Measurements from ENCODE around the gene TAB3.

TAB3 gene

DNA sequence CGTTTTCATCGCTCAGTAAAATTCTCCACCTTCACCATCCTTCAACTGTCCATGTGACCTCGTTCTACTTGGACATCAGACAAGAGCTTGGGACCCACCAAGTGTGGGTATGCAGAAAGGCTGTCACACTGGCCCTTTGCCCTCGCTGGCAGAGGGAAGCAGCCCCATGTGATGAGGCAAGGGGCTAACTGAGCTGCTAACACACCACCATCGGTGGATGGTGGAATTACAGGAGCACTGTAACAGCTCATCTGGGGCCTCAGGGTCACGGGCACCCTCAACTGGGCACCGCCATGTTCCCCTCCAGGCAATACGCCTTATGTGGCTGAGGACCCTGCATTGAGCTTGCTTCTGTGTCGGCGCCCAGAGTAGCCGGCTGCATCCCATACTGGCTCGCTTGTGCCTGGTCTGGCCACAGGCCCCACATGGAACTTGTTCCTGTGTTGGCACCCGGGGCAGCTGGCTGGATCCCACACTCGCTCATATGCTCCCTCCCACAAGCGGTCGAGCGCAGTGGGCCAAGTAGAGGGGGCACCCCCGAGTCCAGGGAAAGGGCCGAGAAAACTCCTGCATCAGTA lies 109.5 kb downstream of the TAB3 start:
- POLR2A ChIA-PET: no interaction called here
- Histone ChIP-seq H3K27ac (ENCODE audit: insufficient read depth in 1 of 2, low read depth in 1 of 2, low read length in 2 of 2, poor library complexity in 1 of 2, severe bottlenecking in 2 of 2) (no peak overlapping the region), H3K27me3 (replicated peaks in 2 of 5; ENCODE audit: control insufficient read depth in 4 of 5, insufficient read depth in 5 of 5, low read length in 4 of 5) (no peaks in the 10 kb centered on the region), H3K4me3 (ENCODE audit: control insufficient read depth in 1 of 7, extremely low read depth in 1 of 7, insufficient read depth in 4 of 7, low read depth in 2 of 7, low read length in 6 of 7) (no peak overlapping the region), H3K9me3 (ENCODE audit: control extremely low read depth in 1 of 5, control insufficient read depth in 4 of 5, insufficient read depth in 2 of 5, low read depth in 1 of 5, low read length in 4 of 5) (peaks cover 0 to 2% (median 0%) of the 10 kb centered on the region in 5 experiments), H3K4me1 (ENCODE audit: control extremely low read depth in 1 of 4, control insufficient read depth in 4 of 4, insufficient read depth in 4 of 4, low read length in 3 of 4) (no peaks in the 10 kb centered on the region), H3K36me3 (ENCODE audit: control insufficient read depth in 4 of 4, insufficient read depth in 4 of 4, low read length in 3 of 4) (no peaks in the 10 kb centered on the region)
- CTCF ChIA-PET: no interaction called here
- no peak for DNase-seq
- WGBS (ENCODE audit: insufficient coverage): 84% methylated on average over 13 of the region's 19 CpGs

DNA sequence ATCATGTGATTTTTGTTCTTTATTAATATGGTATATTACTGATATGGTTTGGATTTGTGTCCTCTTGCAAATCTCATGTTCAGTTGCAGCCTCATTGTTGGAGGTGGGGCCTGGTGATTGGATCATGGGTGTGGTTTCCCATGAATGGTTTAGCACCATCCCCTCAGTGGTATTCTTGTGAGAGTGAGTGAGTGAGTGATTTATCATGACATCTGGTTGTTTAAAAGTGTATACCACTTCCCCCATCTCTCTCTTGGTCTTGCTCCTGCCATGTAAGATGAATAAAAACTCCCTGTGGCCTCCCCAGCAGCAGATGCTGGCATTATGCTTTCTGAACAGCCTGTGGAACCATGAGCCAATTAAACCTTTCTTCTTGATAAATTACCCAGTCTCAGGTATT lies 111.5 kb downstream of the TAB3 start:
- CTCF ChIA-PET: no interaction called here
- DNase-seq: no peak

More for the DNA sequence above, 111.5 kb downstream of the TAB3 start:
- POLR2A ChIA-PET: no interaction called here
- no peak overlapping the region for H3K4me3 ChIP-seq (ENCODE audit: control insufficient read depth in 1 of 7, extremely low read depth in 1 of 7, insufficient read depth in 4 of 7, low read depth in 2 of 7, low read length in 6 of 7)
- no peaks in the 10 kb centered on the region for H3K4me1 ChIP-seq (ENCODE audit: control extremely low read depth in 1 of 4, control insufficient read depth in 4 of 4, insufficient read depth in 4 of 4, low read length in 3 of 4)
- no peaks in the 10 kb centered on the region for H3K27me3 ChIP-seq (replicated peaks in 2 of 5; ENCODE audit: control insufficient read depth in 4 of 5, insufficient read depth in 5 of 5, low read length in 4 of 5)
- no peaks in the 10 kb centered on the region for H3K36me3 ChIP-seq (ENCODE audit: control insufficient read depth in 4 of 4, insufficient read depth in 4 of 4, low read length in 3 of 4)
- H3K27ac ChIP-seq (ENCODE audit: insufficient read depth in 1 of 2, low read depth in 1 of 2, low read length in 2 of 2, poor library complexity in 1 of 2, severe bottlenecking in 2 of 2): no peak overlapping the region
- H3K9me3 ChIP-seq (ENCODE audit: control extremely low read depth in 1 of 5, control insufficient read depth in 4 of 5, insufficient read depth in 2 of 5, low read depth in 1 of 5, low read length in 4 of 5): peaks cover 0 to 2% (median 0%) of the 10 kb centered on the region in 5 experiments
